ENCODE measurements around the gene HS6ST3. TPM values are rescaled to one million over a fixed set of nuclear protein-coding genes. Genes with fewer than 3 reads are reported as not detected.

HS6ST3 gene
- total and polyA plus RNA-seq, 10 donors: 0.03 TPM; not detected in 9

- TF ChIP-seq POLR2A (IDR thresholded peaks at IDR 0.05): no peak
- TF ChIP-seq CTCF (IDR thresholded peaks at IDR 0.05 in 8 of 11, conservative IDR thresholded peaks at IDR 0.05 in 3 of 11): no peak
- no peak for TF ChIP-seq POLR2AphosphoS5 (IDR thresholded peaks at IDR 0.05)
- Histone ChIP-seq H3K27me3 (replicated peaks in 1 of 7) (no peaks in the 10 kb centered on the region), H3K4me3 (no peak overlapping the region), H3K4me1 (no peaks in the 10 kb centered on the region), H3K9me3 (no peaks in the 10 kb centered on the region), H3K36me3 (no peaks in the 10 kb centered on the region), H3K27ac (no peak overlapping the region)
- intact Hi-C loops (cut with DNase I; ENCODE audit: low total_unique reads): no loop called here
- 73 to 85% (median 74%) methylated on average over 4 of the region's 4 CpGs for WGBS, 5 donors
- no peak for DNase-seq
Measured at GRCh38 chr13:96284971-96285370, 195.1 kb downstream of the HS6ST3 start.

- intact Hi-C loops (cut with DNase I; ENCODE audit: low total_unique reads): no loop called here
- 75 to 100% (median 94%) methylated on average over 1 of the region's 1 CpG for WGBS, 5 donors
- Histone ChIP-seq H3K9me3 (no peaks in the 10 kb centered on the region), H3K36me3 (no peaks in the 10 kb centered on the region), H3K27me3 (replicated peaks in 1 of 7) (no peaks in the 10 kb centered on the region), H3K27ac (no peak overlapping the region), H3K4me3 (no peak overlapping the region), H3K4me1 (no peaks in the 10 kb centered on the region)
- DNase-seq: no peak
- TF ChIP-seq POLR2AphosphoS5 (IDR thresholded peaks at IDR 0.05) (no peak), CTCF (IDR thresholded peaks at IDR 0.05 in 8 of 11, conservative IDR thresholded peaks at IDR 0.05 in 3 of 11) (no peak), POLR2A (IDR thresholded peaks at IDR 0.05) (no peak)
Measured at GRCh38 chr13:96285729-96286128, 195.8 kb downstream of the HS6ST3 start.

GRCh38 chr13:96294930-96295881 is 205.3 kb downstream of the HS6ST3 start:
- Histone ChIP-seq H3K27ac (no peak overlapping the region), H3K27me3 (replicated peaks in 1 of 7) (no peaks in the 10 kb centered on the region), H3K9me3 (no peaks in the 10 kb centered on the region), H3K36me3 (no peaks in the 10 kb centered on the region), H3K4me1 (no peaks in the 10 kb centered on the region), H3K4me3 (no peak overlapping the region)
- 53 to 68% (median 56%) methylated on average over 7 of the region's 7 CpGs for WGBS, 5 donors
- intact Hi-C loops (cut with DNase I; ENCODE audit: low total_unique reads): no loop called here
- DNase-seq: no peak
- TF ChIP-seq POLR2A (IDR thresholded peaks at IDR 0.05): no peak
- no peak for TF ChIP-seq POLR2AphosphoS5 (IDR thresholded peaks at IDR 0.05)
- no peak for TF ChIP-seq CTCF (IDR thresholded peaks at IDR 0.05 in 8 of 11, conservative IDR thresholded peaks at IDR 0.05 in 3 of 11)

- no peak overlapping the region for H3K27ac ChIP-seq
- intact Hi-C loops (cut with DNase I; ENCODE audit: low total_unique reads): no loop called here
- no peak for DNase-seq
- H3K27me3 ChIP-seq (replicated peaks in 1 of 7): no peaks in the 10 kb centered on the region
- H3K4me3 ChIP-seq: no peak overlapping the region
- no peak for TF ChIP-seq CTCF (IDR thresholded peaks at IDR 0.05 in 8 of 11, conservative IDR thresholded peaks at IDR 0.05 in 3 of 11)
- TF ChIP-seq POLR2AphosphoS5 (IDR thresholded peaks at IDR 0.05): no peak
- TF ChIP-seq POLR2A (IDR thresholded peaks at IDR 0.05): no peak
- WGBS, 5 donors: 61 to 78% (median 67%) methylated on average over 3 of the region's 3 CpGs
- no peaks in the 10 kb centered on the region for H3K36me3 ChIP-seq
- H3K4me1 ChIP-seq: no peaks in the 10 kb centered on the region
- H3K9me3 ChIP-seq: no peaks in the 10 kb centered on the region
Measured at GRCh38 chr13:96297360-96297759, 207.5 kb downstream of the HS6ST3 start.

All from spleen (tissue), 11 donors.